Gastrocnemius medialis (tissue), 4 donors: ENCODE measurements around the gene TCF7L2.

Experiments
- CTCF ChIP-seq, 5 experiments: fragments of 450-650 bp in 3 of 5; fragments of 200-600 bp in 2 of 5; sonication (generic) in 2 of 5; IDR thresholded peaks in 4 of 5; conservative IDR thresholded peaks in 1 of 5; 1 replicate in 4 of 5; 2 replicates in 1 of 5; pipeline ENCODE4 v1.5.1; 2016 to 2019; ENCODE audit warnings: antibody characterized with exemption in 5 of 5, mild to moderate bottlenecking in 3 of 5, moderate library complexity in 3 of 5
- POLR2A ChIP-seq, 2 donors: fragments of 450-650 bp; IDR thresholded peaks; one replicate each; pipeline ENCODE4 v1.6.1; 2017; ENCODE audit warnings: antibody characterized with exemption in 2 of 2, mild to moderate bottlenecking in 2 of 2, moderate library complexity in 2 of 2

GRCh38 chr10:113023017-113023416, 73.0 kb downstream of the TCF7L2 start:
- no peak for TF ChIP-seq CTCF (IDR thresholded peaks at IDR 0.05 in 4 of 5, conservative IDR thresholded peaks at IDR 0.05 in 1 of 5)
- no peak for TF ChIP-seq POLR2A (IDR thresholded peaks at IDR 0.05)
